Lung microvascular endothelial cell (primary cell): ENCODE measurements around the gene GRIP1. TPM values are rescaled to one million over a fixed set of nuclear protein-coding genes. Genes with fewer than 3 reads are reported as not detected.
A peak's percentile ranks its signal among the peaks of the same experiment; 100 is the strongest.
"Not testable (repeated sequence)": the region's sequence is repeated elsewhere in the genome, so short reads cannot be mapped to it uniquely, and the experiment has no call there.

Experiments
- DNase-seq, 2 donors: peaks; one replicate each; pipeline versions ENCODE4 v3.0.0 to v3.0.0-alpha.2; 2010; ENCODE audit warnings: low read depth in 2 of 2
- total RNA-seq: library from RNA; depleted of rRNA; stranded (reverse); fragments of >200 nt; gene quantifications from 2 replicates; pipeline ENCODE4 v1.2.1, GENCODE V29; 2014

GRIP1 gene
- total RNA-seq, 1 donor from 2014 or later: 0.20 TPM

DNA sequence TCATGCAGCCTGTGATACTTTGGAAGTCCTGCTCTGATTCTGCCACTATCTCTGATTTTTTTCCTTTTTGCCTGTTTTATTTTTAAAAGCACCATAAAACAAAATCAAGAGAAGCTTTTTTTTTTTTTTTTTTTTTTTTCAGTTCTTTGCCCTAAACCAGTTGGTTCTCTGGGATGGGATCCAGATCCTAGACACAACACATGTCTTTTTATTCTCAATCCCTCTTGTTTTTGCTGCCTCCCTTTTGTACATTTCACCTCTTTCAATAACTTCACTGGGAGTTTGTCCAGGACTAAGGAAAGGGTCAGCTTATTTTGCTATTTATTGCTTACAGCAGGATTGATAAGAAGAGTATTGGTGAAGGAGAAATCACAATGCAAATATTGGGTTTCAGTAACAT, 139.4 kb downstream of the GRIP1 start:
- DNase-seq: no peak

DNA sequence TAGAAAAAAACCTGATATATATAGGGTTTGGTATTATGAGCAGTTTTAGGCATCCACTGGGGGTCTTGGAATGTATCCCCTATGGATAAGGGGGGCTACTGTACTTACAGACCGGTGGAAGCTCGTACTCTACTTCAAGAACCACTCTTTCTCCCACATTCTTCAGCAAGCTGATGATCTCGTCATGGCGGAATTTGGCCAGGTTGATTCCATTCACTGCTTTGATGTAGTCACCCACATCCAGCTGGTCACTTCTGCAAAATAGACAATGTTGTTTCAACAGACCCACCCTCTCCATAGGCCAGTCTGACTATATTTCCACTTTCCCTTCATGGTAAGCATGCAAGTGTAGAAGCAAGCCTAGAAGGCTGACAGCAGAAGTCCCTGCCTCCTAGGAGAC, 139.9 kb downstream of the GRIP1 start:
- no peak for DNase-seq

DNA sequence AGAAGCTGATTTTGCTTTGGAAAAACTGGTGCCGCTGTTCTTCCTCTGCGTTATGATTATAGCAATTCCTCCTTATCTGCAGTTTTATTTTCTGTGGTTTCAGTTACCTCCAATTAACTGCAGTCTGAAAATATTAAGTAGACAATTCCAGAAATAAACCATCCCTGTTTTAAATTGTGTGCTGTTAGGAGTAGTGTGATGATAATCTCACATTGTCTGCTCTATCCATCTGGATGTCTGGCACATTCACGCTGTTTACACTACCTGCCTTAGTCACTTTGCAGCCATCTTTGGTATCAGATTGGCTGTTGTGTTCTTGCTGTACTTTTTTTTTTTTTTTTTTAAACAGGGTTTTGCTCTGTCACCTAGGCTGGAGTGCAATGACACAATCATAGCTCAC, 141.0 kb downstream of the GRIP1 start:
- no peak for DNase-seq

DNA sequence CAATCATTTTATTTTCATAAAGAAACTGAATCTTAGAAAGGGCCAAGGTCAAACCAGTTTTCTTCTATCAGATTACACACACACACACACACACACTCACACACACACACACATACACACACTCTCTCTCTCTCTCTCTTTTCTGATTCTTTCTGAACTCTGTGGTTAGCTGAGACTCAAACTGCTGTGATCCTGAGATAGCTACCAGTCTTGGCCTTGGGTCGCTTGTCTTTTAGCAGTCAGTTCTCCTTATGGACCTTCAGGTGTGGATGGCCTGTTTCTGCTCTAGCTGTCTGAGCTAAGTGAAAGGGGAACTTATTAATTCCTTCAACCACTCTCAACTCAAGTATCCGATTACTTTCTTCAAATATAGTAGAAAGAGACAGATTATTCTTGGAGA, 145.1 kb downstream of the GRIP1 start:
- DNase-seq: no peak

DNA sequence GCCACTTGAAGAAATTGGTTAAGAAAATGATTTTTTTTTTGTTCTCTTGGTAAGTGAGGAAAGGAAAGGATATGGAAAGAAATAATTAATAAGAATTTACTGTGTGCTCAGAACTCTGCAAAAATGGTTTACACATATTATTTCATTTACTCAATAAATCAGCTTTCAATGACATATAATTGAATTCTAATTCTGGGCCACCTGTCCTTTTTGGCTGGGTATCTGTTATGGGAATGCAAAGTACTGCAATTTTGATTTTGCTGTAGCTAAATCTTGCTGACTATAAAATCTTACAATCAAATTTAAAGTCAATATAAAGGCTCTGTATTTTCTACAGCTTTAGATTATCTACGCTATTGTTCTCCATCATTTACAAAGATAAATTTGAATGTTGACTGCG, 147.1 kb downstream of the GRIP1 start:
- DNase-seq: no peak

DNA sequence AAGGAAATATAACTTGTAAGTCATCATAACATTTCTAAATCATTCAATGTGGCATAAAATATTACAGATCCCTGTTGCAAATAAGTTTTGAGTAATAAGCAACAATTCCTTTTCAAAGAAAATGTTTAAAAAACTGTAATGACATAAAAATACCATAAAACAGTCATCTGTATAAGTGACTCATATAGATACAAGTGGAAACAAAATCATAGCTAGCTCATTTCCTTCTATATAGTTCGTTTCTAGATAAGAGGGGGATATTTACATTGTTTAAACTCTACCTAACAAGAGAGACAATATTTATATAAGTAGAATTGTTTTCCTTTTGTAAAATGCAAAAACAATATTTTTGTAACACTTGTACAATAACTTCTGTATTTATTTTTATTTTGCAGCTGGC, 148.9 kb downstream of the GRIP1 start:
- DNase-seq: no peak

DNA sequence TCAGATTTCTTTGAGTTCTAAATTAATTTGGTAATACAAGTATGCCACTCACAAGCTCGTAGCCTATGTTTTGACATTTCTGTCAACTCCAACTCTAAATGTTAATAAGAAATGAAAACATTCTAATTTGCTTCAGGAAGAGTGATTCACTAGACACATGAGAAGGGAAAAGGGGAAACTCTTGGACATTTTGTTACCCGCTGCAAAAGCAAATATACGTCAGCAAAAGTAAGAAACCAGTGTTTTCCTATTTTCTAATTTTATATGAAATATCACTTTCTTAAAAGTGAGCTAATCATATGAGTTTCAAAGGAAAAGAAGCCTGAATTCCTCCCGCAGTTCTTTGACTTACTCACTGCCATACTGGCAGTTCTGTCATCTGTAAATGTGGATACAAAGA, 162.3 kb downstream of the GRIP1 start:
- peak in 1 of 2 donors; percentile 2 for DNase-seq

DNA sequence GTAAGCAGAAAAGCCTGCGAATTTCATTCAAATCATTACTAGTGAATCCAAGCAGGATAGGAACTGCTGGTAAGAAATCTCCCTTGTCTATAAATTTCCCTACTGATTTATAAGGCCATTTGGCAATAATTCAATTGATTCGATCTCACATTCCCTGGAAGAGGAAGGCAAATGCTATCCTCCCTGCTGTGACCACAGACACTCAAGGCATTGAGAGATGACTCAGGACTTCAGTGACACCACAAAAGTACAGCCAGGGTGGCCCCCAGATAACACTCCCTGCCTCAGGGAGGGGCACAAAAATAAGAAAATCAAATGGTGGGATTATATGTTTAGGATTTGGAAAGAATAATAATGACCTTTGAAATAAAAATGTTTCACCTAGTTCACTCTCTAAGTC, 162.7 kb downstream of the GRIP1 start:
- DNase-seq: no peak

DNA sequence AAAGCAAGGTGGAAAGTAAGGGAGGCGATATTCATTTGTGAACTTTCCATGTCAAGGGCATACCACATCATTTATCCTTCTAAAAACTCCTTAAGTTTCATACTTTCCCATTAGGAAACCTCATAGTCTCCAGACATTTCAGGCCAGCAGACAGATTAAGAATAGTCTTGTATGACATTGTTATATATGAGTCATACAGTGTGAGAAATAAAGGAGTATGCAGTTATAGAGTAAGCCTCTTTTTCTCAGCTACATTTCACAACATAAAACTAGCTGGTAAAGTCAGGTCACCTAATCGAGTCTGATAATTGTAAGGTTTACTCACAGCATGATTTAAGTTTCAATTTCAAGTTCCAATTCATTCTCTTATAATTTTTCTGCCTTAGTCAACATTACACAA, 164.3 kb downstream of the GRIP1 start:
- DNase-seq: peak in 1 of 2 donors; percentile 2

DNA sequence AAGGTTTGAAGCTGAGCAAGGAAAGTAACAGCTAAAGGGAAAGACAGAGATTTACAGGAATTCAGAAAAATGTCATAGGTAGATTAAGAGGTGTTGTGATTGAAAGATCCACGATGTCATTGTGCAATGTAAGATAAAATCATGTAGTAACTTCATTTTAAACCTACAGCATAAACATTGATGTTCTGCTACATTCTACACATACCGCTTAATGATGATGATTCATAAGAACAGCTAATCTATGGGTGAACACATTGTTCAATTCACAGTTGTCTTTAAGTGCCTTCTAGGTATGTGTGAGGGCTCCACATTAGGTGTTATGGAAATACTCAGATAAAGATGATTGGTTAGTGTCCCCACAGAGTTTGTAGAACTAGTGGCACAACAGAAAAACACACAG, 170.9 kb downstream of the GRIP1 start:
- DNase-seq: no peak

DNA sequence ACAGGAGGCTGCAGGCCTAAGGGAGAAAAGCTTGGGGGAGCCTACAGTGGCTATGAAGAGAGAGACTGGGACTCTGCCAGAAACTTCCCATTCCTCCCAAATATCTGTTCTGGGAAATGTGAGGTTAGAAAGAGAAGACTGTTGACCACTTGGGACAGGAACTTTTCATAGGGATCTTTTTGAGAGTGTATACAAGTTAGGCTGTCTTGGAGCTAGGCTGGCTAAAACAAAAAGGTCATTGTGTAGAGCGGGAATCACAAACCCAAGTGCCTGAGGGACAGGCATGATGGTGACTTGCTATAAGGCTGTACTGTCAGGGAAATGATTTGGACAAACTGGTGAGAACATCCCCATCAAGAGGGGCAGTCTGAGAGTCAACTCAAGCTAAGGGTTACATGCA, 175.1 kb downstream of the GRIP1 start:
- no peak for DNase-seq

DNA sequence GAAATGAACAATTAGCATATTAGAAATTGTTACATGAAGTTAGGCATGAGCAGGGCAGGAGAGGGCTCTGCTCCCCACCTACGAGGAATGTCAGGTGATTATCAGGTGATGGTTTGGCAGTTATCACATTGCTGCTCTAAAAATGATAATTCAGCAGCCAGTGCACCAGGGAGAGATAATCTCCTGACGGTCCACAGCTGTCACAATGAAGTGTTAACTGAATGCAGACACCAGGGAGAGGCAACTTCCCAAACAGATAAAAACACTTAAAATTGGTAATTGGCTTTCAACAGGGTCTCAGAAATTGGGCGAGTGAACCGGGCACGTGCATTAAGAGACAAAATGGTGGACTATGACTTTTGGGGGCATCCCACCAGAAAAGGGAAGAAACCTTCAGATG, 176.0 kb downstream of the GRIP1 start:
- no peak for DNase-seq

DNA sequence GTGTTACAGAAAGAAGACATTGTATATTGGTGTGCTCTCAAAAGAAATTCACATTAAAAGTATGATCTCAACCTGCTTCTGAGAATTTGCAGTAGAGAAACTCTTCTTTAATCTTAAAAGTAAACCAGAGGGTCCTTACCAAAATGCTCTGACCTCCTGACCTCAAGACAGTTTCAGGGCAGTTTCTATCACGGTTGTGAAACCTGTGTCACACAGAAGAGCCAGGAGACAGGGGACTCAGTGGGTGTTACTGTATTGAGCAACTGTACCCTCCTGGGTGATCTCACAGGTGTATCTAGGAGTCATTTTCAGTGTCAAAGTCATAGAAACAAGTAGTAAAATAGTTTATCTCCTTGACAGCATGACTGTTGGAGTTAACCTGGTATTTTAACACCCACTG, 178.0 kb downstream of the GRIP1 start:
- DNase-seq: no peak

DNA sequence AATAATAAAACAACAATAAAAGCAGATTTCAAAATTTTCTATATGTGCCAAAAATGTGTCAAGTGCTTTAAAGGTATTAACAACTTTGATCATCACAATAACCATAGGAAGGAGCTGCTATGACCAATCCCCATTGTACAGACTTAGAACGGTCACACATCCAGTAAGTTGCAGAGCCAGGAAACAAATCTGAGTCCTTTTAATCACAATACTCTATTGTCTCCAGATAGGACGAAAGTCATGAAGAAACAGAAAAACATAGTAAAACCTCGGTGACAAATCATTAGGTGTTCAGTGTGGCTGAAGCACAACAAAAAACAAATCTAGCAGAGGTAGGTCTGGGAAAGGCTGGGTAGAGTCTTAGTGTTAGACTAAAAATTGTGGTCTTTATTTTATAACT, 178.8 kb downstream of the GRIP1 start:
- DNase-seq: no peak

DNA sequence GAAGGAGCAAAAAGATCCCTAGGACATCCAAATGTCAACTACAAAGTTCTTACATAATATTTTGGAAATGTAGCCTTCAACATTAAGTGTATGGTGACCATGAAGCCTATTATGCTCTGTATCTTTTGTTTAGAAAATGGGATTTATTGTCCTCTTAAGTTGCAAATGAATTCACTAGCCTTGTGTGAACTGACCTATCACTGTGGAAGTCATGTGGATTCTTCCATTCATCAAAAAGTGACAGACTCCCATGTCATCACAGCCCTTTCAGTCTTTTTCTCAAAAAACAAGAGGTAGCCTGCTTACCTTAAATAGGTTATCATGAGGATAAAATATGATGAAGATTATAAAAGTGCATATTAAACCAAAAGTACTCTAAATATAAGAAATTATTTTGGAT, 179.9 kb downstream of the GRIP1 start:
- DNase-seq: no peak

DNA sequence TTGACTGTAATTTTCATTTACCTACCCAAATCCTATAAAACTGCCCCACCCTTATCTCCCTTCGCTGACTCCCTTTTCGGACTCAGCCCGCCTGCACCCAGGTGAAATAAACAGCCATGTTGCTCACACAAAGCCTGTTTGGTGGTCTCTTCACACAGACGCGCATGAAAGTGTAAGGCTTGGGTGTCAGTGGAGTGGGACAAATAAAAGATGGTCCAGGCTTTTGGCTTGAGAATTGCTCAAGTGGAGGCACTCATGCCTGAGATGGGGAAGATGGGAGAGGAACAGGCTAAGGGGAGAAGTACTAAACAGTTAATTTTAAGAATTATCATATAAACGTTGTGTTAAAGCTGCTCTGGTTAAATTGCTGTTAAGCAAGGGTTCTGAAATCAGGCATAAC, 180.8 kb downstream of the GRIP1 start:
- not testable (repeated sequence) for DNase-seq

DNA sequence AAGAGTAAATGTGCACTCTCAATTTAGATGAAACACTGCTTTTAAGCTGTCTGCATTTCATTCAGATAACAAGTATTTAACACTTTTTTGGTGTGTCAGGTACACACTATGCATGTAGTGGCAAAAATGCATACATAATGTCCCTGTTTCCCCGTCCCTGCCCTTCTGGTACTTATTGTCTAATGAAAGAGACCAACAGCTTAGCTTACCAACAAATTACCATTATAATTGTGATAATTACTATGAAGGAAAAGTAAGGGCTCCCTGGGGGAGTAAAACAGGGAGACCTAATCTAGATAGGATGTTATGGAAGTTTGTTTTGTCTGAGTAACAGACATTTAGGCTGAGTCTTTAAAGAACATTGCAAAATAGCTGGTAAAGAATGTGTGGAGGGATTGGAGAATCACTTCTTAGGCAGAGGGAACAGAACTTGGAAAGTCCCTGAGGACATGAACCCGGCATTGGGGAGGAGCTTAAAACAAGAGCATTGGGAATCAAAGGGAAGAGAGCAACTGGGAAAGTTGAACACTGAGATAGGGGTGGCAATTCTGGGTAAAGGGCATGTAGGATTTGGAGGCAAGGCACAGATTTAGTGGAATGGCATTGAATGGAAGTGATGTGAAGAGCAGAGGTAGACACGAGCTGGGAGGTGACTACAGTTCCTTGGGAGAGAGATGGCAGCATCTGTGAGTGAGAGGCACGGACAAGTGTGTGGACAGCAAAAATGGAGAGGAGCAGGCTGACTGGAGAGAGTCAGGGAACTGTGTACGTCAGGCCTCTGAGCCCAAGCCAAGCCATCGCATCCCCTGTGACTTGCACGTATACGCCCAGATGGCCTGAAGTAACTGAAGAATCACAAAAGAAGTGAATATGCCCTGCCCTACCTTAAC, 181.6 kb downstream of the GRIP1 start:
- no peak for DNase-seq

DNA sequence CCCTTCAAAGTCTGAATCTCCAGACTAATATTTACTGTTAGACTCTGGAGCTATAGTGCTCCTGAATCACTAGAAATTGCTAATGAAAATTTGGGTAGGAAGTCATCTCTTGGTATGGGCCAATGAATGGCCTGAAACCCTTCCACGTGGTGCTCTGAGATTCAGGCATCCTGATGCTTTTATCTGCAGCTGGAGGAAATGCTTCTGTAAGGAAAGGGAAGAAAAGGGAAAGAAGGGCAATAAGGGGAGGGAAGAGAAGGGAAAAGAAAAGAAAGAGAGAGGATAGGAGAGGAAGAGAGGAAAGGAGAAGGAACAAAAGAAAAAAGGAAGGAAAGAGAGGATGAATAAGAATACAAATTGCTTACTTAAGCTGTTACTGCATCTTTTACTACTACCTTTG, 182.3 kb downstream of the GRIP1 start:
- no peak for DNase-seq

DNA sequence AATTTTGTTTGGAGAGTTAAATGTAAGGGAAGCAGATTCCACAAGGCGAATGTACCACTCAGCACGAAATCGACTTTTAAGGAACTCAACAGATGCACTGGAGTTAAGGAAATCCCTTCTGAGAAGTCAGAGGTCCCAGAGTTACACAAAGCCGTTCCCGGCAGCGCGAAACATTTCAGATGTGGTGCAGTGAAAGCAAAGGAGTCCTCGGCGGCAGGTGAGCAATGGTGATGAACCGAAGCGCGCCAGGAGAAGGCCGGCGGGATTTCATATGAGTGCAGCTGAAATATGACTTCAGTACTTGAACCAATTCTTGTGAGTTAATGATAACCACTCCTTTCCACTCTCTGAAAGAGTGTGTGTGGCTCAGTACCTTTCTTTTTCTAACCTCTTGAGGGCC, 183.2 kb downstream of the GRIP1 start:
- DNase-seq: no peak

DNA sequence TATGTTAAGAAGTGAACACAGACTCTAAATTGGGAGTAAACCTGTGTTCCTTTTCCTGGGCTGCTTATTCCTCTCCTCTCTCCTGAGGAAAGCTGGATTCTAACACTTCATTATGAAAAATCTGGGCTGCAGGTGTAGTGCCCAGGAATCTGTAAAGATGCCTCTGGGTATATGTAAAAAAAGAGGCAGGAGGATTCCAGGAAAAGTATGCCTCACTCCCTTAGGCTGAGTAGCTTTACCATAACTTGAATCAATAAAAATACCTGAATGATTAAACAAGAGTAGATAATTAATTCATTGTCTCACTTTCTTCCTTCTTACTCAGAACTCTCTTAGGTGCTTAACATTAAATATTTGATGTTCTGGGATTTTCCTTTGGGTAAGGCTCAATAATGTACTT, 185.1 kb downstream of the GRIP1 start:
- no peak for DNase-seq

DNA sequence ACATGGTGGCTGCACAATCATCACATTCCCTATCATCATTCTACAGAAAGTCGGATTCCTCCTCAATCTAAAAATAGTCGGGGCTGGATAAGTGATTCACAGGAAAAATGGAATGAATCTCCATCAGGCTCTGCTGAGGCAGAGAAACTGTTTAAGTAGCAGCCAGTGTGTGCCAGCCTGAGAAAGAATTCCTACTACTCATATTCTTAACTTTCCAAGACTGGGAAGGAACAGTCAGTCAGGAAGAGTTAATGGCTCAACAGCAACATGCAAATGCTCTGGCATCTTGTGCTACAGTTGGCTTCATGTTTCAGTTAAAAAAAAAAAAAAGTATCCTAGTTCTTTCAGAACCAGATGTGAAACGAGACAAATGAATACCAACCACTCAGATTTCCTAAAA, 187.0 kb downstream of the GRIP1 start:
- DNase-seq: no peak

DNA sequence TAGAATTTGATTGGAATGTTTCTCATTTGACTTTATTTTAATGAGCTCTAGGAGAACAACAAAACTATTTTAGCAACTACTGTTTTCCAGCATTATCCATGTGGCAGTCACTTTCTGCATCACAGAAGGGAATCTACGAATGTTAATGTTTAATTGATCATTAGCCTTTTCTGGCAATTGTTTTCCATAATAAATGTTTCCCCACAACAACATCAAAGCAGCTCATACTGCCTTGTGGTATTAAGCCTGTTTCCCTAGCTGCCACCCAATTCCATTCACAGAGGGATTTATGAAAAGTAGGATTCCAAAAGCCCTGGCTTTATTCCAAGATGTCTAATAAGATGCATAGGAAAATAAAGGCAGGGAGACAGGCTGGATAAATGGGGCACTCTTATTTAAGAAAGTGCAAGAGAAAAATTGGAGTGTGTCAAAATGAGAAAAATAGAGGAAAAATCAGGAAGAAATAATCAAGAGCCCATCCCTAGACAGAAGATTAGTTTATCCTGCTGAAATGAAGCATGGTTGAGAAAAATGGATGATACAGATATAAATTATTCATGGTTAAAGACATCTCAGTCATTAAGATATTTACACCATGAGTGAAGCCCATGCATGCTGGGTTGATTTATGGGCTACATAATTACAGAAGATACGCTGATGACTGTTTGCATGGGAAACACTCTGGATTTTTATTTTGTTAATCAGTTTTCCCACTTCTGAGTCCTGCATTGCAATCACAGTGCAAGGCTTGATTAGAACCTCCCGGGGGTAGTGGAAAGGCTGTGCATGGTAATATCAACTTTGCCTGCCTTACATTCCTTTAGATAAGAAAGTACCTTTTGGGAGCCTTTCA, 196.3 kb downstream of the GRIP1 start:
- no peak for DNase-seq

DNA sequence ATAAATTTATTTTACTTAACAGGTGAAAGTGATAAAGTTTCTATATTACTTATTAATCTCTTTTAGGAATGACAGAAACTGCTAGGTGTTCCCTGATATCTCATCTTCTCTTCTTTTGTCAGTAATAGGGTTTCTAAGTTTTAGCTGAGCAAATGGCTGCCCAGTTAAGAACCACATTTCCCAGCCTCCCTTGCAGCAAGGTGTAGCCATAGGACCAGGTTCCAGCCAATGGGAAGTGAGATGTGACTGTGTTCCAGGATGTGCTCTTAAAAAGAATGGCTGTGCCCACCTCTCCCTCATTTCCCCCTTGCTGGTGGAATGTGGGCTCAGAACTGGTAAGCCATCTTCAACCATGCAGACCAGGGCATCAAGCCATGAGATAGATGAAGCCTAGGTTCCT, 210.9 kb downstream of the GRIP1 start:
- peak; percentile 9 to 16 for DNase-seq
